A549 treated with RU486 at 1 μM for 4 hours (cell line): ENCODE results near the gene RGPD8. TPM values are rescaled to one million over a fixed set of nuclear protein-coding genes. Genes with fewer than 3 reads are reported as not detected.

Experiments used
- total RNA-seq: library from RNA; stranded (reverse); fragments of 200-300 nt; extraction: Qiagen RNA extraction; gene quantifications from 5 replicates; pipeline ENCODE4 v1.2.3, GENCODE V29; 2022; ENCODE audit warnings: low read depth

The RGPD8 gene
- 1.6 to 4.4 TPM (median 3.5 TPM) in 5 replicates for total RNA-seq

DNA sequence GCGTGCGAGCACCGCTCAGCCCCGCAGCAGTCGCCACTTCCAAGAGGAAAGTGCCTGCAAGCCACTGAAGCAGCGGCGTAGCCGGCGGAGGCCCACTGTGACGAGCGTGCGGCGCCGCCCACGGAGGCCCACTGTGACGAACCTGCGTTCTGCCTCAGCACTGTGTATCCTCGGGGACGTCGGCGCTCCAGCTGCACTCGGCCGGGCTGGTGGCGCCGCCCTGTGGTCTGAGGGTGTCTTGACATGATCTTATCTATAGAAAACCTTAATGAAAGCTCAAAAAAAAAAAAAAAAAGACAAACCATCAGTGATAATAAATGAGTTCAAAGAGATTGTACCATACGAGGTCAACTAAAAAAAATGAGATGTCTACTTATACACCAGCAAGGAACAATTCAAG is at the start of gene RGPD8:
Gene RGPD8 (minus strand): TSS at position 166 of the 400 bp plus-strand sequence. CDS start 192 bp downstream, outside the sequence.

DNA sequence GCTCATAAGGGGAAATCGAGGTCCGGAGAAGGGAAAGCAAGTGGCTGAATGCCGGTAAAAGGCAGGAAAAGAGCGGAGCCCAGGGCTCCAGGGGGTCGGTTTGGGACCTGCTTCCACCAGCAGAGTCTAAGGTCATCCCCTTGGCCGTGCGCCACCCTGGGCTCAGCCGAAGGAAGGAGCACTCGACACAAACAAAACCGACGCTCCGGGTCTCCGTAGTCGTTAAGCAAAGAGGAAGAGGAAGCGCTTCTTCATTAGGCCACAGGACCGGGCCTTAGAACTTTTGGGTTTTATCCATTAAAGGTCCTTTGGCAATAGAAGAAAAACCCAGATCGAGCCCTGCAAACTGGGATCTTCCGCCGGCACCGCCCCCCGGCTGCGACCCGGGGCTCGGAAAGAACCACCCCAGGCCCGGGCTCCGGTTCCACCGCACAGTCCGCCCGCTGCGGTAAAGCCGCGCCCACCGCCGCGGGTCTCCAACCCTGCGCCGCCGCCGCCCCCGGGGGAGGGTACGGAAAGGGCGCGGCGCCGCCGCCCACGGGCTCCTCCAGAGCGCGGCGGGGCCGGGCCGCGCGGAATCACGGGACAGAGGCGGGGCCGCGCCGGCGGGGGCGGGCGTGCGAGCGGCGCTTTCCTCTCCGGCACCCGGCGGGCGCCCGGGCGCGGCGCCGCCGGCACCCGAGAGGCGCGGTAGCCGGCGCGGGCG is 48.2 kb upstream of the RGPD8 start, which contains the start of gene TTL:
Gene TTL (plus strand): TSS at position 629 of the 706 bp plus-strand sequence. CDS start 189 bp downstream, outside the sequence.

Other genes starting within 250 kb of the RGPD8 start
- gene ZC3H8, start 178.6 kb downstream of the RGPD8 start, total RNA-seq: 13.7 to 17.7 TPM (median 16.3 TPM) in 5 replicates
- gene ZC3H6, start 158.0 kb downstream of the RGPD8 start, total RNA-seq: 0.09 to 0.47 TPM (median 0.28 TPM) in 5 replicates
- 29.6 to 41.5 TPM (median 40.4 TPM) in 5 replicates for gene TTL, start 48.5 kb upstream of the RGPD8 start, total RNA-seq
- gene POLR1B, start 108.8 kb upstream of the RGPD8 start, total RNA-seq: 24.4 to 30.1 TPM (median 26.2 TPM) in 5 replicates
- 54.4 to 74.6 TPM (median 63.8 TPM) in 5 replicates for gene CHCHD5, start 151.0 kb upstream of the RGPD8 start, total RNA-seq
- 125 to 144 TPM (median 138 TPM) in 5 replicates for gene SLC20A1, start 212.3 kb upstream of the RGPD8 start, total RNA-seq